Osteocyte (in vitro differentiated cells): ENCODE measurements around the gene RIPK4. TPM values are rescaled to one million over a fixed set of nuclear protein-coding genes. Genes with fewer than 3 reads are reported as not detected.
"Not testable (repeated sequence)": the region's sequence is repeated elsewhere in the genome, so short reads cannot be mapped to it uniquely, and the experiment has no call there.

Experiments
- DNase-seq: peaks from one replicate; pipeline ENCODE4 v3.0.0; 2021; ENCODE audit warnings: mixed read lengths; ENCODE audit not compliant: unreplicated experiment; ENCODE audit errors: extremely low spot score
- H3K27ac Mint-ChIP-seq: one replicate; pipeline ENCODE4 v1.8.0; 2021; ENCODE audit warnings: mild to moderate bottlenecking, mixed read lengths; ENCODE audit not compliant: unreplicated experiment
- H3K27me3 Mint-ChIP-seq: one replicate; pipeline ENCODE4 v1.8.0; 2021; ENCODE audit warnings: mixed read lengths; ENCODE audit not compliant: unreplicated experiment
- H3K36me3 Mint-ChIP-seq: one replicate; pipeline ENCODE4 v1.8.0; 2021; ENCODE audit warnings: mixed read lengths; ENCODE audit not compliant: unreplicated experiment
- H3K4me1 Mint-ChIP-seq: one replicate; pipeline ENCODE4 v1.8.0; 2021; ENCODE audit warnings: mixed read lengths; ENCODE audit not compliant: unreplicated experiment
- H3K4me3 Mint-ChIP-seq: one replicate; pipeline ENCODE4 v1.8.0; 2021; ENCODE audit warnings: mild to moderate bottlenecking, moderate library complexity, mixed read lengths; ENCODE audit not compliant: unreplicated experiment
- H3K9me3 Mint-ChIP-seq: one replicate; pipeline ENCODE4 v1.8.0; 2021; ENCODE audit warnings: mixed read lengths; ENCODE audit not compliant: unreplicated experiment
- microRNA-seq: library from miRNA; unstranded; fragments of <30 nt; microRNA quantifications from one replicate; pipeline ENCODE4 v1.1.0, GENCODE V29; 2020; ENCODE audit not compliant: unreplicated experiment
- total RNA-seq: library from RNA; stranded (reverse); gene quantifications from 2 replicates; pipeline ENCODE4 v1.2.1, GENCODE V29; 2021
- TF ChIP-seq, protein P1 (sequence below): fragments of 200-600 bp; sonication (generic); IDR thresholded peaks from 2 replicates; pipeline ENCODE4 v1.5.0; 2021; ENCODE audit warnings: antibody characterized with exemption, mild to moderate bottlenecking, moderate library complexity

The RIPK4 gene
- total RNA-seq, 1 donor from 2014 or later = 2.4 TPM

DNA sequence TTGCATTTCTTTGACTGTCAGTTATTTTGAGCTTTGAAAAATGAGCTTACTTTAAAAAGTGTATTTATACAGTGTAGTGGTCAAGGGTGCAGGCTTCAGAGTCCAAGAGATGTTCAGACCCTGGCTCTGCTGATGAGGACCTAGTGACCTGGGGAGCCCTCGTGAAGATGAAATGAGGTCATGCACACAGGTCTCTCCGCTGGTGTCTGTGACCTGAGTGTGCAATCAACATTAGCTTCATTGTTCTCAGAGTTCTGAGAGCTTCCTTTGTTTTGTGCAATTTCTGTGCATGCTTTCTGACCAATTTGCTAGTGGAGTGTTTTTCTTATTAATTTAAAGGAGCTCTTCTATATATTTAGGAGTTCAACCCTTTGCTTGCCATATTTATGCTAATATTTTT lies 71.3 kb downstream of the RIPK4 start:
- TF ChIP-seq, protein P1, sequence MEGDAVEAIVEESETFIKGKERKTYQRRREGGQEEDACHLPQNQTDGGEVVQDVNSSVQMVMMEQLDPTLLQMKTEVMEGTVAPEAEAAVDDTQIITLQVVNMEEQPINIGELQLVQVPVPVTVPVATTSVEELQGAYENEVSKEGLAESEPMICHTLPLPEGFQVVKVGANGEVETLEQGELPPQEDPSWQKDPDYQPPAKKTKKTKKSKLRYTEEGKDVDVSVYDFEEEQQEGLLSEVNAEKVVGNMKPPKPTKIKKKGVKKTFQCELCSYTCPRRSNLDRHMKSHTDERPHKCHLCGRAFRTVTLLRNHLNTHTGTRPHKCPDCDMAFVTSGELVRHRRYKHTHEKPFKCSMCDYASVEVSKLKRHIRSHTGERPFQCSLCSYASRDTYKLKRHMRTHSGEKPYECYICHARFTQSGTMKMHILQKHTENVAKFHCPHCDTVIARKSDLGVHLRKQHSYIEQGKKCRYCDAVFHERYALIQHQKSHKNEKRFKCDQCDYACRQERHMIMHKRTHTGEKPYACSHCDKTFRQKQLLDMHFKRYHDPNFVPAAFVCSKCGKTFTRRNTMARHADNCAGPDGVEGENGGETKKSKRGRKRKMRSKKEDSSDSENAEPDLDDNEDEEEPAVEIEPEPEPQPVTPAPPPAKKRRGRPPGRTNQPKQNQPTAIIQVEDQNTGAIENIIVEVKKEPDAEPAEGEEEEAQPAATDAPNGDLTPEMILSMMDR = no peak
- Mint-ChIP-seq H3K4me1 (no peaks in the 10 kb centered on the region), H3K9me3 (no peaks in the 10 kb centered on the region), H3K27me3 (peaks cover 37% of the 10 kb centered on the region), H3K27ac (no peak overlapping the region), H3K36me3 (no peaks in the 10 kb centered on the region), H3K4me3 (no peak overlapping the region)
- no peak for DNase-seq

DNA sequence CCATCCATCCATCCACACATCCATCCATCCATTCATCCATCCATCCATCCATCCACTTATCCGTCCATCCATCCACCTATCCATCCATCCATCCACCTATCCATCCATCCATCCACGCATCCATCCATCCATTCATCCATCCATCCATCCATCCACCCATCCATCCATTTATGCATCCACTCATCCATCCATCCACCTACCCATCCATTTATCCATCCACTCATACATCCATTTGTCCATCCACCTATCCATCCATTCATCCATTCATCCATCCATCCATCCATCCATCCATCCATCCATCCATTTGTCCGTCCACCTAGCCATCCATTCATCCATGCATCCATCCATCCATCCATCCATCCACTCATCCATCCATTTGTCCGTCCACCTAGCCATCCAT lies 72.8 kb downstream of the RIPK4 start:
- not testable (repeated sequence) for H3K27ac Mint-ChIP-seq, H3K4me3 Mint-ChIP-seq, H3K36me3 Mint-ChIP-seq, H3K4me1 Mint-ChIP-seq, DNase-seq, H3K9me3 Mint-ChIP-seq
- peaks cover 38% of the 10 kb centered on the region for H3K27me3 Mint-ChIP-seq

DNA sequence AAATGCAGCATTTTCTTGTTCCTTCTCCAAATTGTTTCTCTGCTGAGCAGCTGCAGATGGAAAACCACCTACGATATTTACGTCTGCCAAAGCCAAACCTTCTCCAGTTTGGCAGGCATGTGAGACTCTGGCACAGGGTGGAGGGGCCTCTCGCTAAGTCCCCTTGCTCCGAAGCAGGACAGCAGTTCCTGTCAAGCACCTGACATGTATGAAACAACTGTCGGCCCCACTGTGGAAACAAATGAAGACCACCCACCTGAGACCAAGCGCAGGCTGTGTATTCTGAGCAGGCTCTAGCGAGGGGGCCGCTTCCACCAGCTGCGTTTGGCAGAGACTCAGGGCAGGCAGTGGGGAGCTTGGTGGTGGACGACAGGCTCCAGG lies 74.7 kb downstream of the RIPK4 start:
- no peaks in the 10 kb centered on the region for H3K36me3 Mint-ChIP-seq
- H3K9me3 Mint-ChIP-seq = no peaks in the 10 kb centered on the region
- H3K4me3 Mint-ChIP-seq = no peak overlapping the region
- peaks cover 35% of the 10 kb centered on the region for H3K27me3 Mint-ChIP-seq
- H3K27ac Mint-ChIP-seq = no peak overlapping the region
- H3K4me1 Mint-ChIP-seq = peaks cover 3% of the 10 kb centered on the region
- TF ChIP-seq, protein P1 = no peak
- no peak for DNase-seq

DNA sequence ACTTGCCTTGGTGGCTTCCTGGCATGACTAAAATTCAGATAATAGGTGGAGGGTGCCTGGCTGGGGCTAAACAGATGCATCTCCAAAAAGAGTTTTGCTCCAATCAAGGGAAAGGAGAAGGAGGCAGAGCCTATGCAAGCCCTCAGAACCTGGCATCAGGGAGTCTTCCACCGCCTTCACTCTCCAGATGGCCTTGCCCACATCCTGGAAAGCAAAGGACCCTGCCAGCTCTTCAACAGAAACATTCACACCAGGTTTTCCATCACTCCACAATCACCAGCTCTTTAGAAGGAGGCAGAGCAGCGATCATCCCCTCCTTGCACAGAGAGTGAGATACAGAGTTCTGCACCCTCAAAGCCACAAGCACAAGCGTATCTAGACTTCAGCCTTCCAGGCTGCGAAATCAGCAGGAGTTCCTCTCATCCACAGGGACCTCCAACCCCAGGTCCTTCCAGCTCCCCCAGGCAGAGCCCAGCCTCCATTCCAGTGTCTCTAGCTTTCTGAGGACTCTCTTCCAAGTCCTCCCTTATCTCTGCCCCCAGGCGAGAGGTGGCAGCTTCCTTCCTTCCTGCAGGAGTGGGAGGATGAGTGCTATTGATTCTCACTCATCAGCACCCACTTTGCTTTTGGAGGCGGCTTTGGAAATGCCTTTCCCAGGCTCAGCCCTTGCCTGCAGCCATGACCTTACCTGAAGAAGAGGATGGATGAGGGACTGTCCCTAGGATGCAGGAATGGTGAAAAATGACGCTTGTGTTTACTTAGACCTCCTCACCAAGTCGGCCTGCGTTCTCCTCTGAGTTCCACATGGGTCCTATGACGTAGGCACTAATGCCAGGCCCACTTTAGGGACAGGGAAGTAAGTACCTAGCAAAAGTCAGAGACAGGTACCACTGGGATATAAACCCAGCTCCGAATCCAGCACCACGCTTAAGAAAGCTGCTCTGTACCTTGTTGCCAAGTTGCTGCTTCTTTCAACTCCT lies 75.4 kb downstream of the RIPK4 start:
- Mint-ChIP-seq H3K27me3 (peaks cover 33% of the 10 kb centered on the region), H3K4me1 (peaks cover 3% of the 10 kb centered on the region), H3K36me3 (no peaks in the 10 kb centered on the region), H3K27ac (no peak overlapping the region), H3K4me3 (no peak overlapping the region), H3K9me3 (no peaks in the 10 kb centered on the region)
- no peak for DNase-seq
- TF ChIP-seq, protein P1 = no peak

Small RNAs within 50 kb of the gene (microRNA-seq; reads per million reads assigned to microRNA genes)
- not detected for gene MIR6814

Other genes with a start within 250 kb of the RIPK4 start
- 6.6 and 11.4 TPM in 2 replicates for gene PRDM15, start 112.3 kb upstream of the RIPK4 start, total RNA-seq
- 13.1 and 19.4 TPM in 2 replicates for gene C2CD2, start 187.0 kb upstream of the RIPK4 start, total RNA-seq
- gene ZBTB21, start 243.3 kb upstream of the RIPK4 start, total RNA-seq = 20.3 and 20.9 TPM in 2 replicates